WTC11 (cell line): Measurements from ENCODE around the gene UTF1.

Experiments
- ARID4B ChIP-seq: sonication (generic); formaldehyde crosslinking; IDR thresholded peaks from 2 replicates; pipeline ENCODE4 v1.8.0; 2023; ENCODE audit warnings: missing genetic modification reagents, mild to moderate bottlenecking, borderline replicate concordance
- ATF2 ChIP-seq: sonication (generic); formaldehyde crosslinking; IDR thresholded peaks from 2 replicates; pipeline ENCODE4 v1.8.1; 2022; ENCODE audit warnings: low read depth, missing genetic modification reagents, borderline replicate concordance
- CBFB ChIP-seq: sonication (generic); formaldehyde crosslinking; IDR thresholded peaks from 2 replicates; pipeline ENCODE4 v1.8.1; 2022; ENCODE audit warnings: mild to moderate bottlenecking, low read depth, missing genetic modification reagents
- CTCF ChIP-seq: fragments of 200-600 bp; IDR thresholded peaks from 2 replicates; pipeline ENCODE4 v1.8.0; 2022; ENCODE audit warnings: antibody characterized with exemption
- E2F1 ChIP-seq: sonication (generic); formaldehyde crosslinking; IDR thresholded peaks from 2 replicates; pipeline ENCODE4 v1.8.0; 2022; ENCODE audit warnings: mild to moderate bottlenecking, missing genetic modification reagents
- IRF2 ChIP-seq: sonication (generic); formaldehyde crosslinking; IDR thresholded peaks from 2 replicates; pipeline ENCODE4 v1.8.0; 2022; ENCODE audit warnings: low read depth, missing genetic modification reagents, borderline replicate concordance
- JUN ChIP-seq: sonication (generic); formaldehyde crosslinking; IDR thresholded peaks from 2 replicates; pipeline ENCODE4 v1.8.0; 2023; ENCODE audit warnings: mild to moderate bottlenecking, missing genetic modification reagents
- SMAD3 ChIP-seq: sonication (generic); formaldehyde crosslinking; IDR thresholded peaks from 2 replicates; pipeline ENCODE4 v1.8.0; 2022; ENCODE audit warnings: missing genetic modification reagents, mild to moderate bottlenecking, borderline replicate concordance
- SP1 ChIP-seq: sonication (generic); formaldehyde crosslinking; conservative IDR thresholded peaks from 2 replicates; pipeline ENCODE4 v1.8.1; 2022; ENCODE audit warnings: missing genetic modification reagents
- USF2 ChIP-seq: sonication (generic); formaldehyde crosslinking; IDR thresholded peaks from 2 replicates; pipeline ENCODE4 v1.8.1; 2023; ENCODE audit warnings: mild to moderate bottlenecking, missing genetic modification reagents, moderate library complexity
- ZMAT4 ChIP-seq: fragments of 250-450 bp; sonication (Bioruptor Pico); IDR thresholded peaks from 2 replicates; pipeline ENCODE4 v1.9.0; 2021; ENCODE audit warnings: mild to moderate bottlenecking
- ZNF121 ChIP-seq: sonication (generic); formaldehyde crosslinking; IDR thresholded peaks from 2 replicates; pipeline ENCODE4 v1.8.0; 2023; ENCODE audit warnings: missing genetic modification reagents
- ZNF396 ChIP-seq: fragments of 250-450 bp; sonication (Bioruptor Pico); IDR thresholded peaks from 2 replicates; pipeline ENCODE4 v1.8.0; 2021; ENCODE audit warnings: mild to moderate bottlenecking, moderate library complexity, borderline replicate concordance
- ZNF671 ChIP-seq: fragments of 250-450 bp; sonication (Bioruptor Pico); IDR thresholded peaks from 2 replicates; pipeline ENCODE4 v1.8.0; 2021; ENCODE audit warnings: mild to moderate bottlenecking

- no peak for TF ChIP-seq ZMAT4 (CRISPR knock-in tag)
- TF ChIP-seq SMAD3 (CRISPR knock-in tag), result 0 out of 2 replicates have a peak, but pooled peaks have one; percentile 22
- TF ChIP-seq IRF2 (CRISPR knock-in tag), result no peak
- no peak for TF ChIP-seq E2F1
- TF ChIP-seq CTCF, result no peak
- no peak for TF ChIP-seq USF2 (CRISPR knock-in tag)
- TF ChIP-seq ATF2 (CRISPR knock-in tag), result no peak
- TF ChIP-seq CBFB (CRISPR knock-in tag), result no peak
- no peak for TF ChIP-seq SP1
- TF ChIP-seq ZNF671 (CRISPR knock-in tag), result no peak
- no peak for TF ChIP-seq ZNF396 (CRISPR knock-in tag)
- TF ChIP-seq ZNF121 (CRISPR knock-in tag), result no peak
- TF ChIP-seq ARID4B, result no peak
- TF ChIP-seq JUN, result no peak
Measured at GRCh38 chr10:133235265-133235855, 5.3 kb downstream of the UTF1 start.
